ENCODE measurements around the gene RPTOR.
A peak's percentile ranks its signal among the peaks of the same experiment; 100 is the strongest.

Gene RPTOR

GRCh38 chr17:80544655-80545498 is at the start of gene RPTOR:
Gene RPTOR, plus strand, starts transcription at chr17:80544838. Its CDS starts 792 bp downstream, at chr17:80545630.
- H3K4me3 ChIP-seq (ENCODE audit: low read depth, low read length) = peak within 1 kb of the TSS; percentile 91
- TF ChIP-seq, protein P1, sequence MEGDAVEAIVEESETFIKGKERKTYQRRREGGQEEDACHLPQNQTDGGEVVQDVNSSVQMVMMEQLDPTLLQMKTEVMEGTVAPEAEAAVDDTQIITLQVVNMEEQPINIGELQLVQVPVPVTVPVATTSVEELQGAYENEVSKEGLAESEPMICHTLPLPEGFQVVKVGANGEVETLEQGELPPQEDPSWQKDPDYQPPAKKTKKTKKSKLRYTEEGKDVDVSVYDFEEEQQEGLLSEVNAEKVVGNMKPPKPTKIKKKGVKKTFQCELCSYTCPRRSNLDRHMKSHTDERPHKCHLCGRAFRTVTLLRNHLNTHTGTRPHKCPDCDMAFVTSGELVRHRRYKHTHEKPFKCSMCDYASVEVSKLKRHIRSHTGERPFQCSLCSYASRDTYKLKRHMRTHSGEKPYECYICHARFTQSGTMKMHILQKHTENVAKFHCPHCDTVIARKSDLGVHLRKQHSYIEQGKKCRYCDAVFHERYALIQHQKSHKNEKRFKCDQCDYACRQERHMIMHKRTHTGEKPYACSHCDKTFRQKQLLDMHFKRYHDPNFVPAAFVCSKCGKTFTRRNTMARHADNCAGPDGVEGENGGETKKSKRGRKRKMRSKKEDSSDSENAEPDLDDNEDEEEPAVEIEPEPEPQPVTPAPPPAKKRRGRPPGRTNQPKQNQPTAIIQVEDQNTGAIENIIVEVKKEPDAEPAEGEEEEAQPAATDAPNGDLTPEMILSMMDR (IDR thresholded peaks at IDR 0.05; ENCODE audit: low read depth, low read length, missing control alignments) = no peak
- peak; percentile 70 for DNase-seq (ENCODE audit: low read depth)

DNA sequence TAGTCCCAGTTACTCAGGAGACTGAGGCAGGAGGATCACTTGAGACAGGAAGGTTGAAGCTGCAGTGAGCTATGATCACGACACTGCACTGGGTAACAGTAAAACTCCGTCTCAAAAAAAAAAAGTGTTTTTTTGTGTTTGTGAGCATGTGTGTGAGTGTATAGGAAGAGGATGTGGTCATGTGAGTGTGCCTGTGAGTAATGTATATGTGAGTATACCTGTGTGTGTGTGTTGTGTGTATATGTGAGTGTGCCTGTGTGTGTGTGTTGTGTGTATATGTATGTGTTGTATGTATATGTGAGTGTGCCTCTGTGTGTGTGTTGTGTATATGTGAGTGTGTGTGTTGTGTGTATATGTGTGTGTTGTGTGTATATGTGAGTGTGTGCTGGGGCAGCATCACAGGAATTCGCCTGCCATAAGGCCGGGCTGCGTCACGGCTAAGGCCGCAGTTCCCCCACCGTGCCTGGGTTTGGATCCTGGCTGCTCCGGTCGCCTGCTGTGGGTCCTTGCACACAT is 46.9 kb upstream of the RPTOR start:
- H3K4me3 ChIP-seq (ENCODE audit: low read depth, low read length) = no peak overlapping the region
- TF ChIP-seq, protein P1 (IDR thresholded peaks at IDR 0.05; ENCODE audit: low read depth, low read length, missing control alignments) = no peak
- DNase-seq (ENCODE audit: low read depth) = no peak

DNA sequence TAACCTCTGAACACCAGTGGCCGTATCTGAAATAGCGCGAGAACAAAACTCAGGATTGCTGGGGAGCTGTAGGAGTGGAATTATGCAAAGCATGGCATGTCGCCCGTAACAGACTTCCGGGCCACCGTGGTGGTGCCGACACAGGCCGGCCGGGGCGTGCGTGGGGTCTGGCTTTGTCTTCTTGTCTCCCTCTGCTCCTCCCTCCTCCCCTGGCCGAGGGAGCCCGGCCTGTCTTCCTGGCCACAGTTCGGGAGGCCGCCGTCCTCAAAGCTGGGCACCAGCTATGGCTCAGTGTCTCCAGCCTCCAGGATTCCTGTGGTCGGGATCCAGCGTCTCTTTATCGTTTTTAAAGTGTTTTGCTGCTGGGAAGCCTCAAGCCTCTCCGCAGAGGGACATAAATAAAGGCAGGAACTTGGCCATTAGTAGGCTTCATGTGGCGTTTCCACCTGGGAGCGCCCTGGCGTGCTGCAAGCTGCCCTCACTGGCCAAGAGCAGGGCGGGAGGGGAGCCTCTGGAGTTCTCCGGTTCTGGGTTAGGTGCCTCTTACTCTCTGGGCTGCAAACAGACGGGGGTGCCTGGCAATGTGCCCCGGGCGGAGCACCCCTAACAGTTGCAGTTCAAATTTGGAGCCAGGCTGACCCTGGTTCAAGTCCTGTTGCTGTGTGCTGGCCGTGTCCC is 46.3 kb upstream of the RPTOR start:
- TF ChIP-seq, protein P1 (IDR thresholded peaks at IDR 0.05; ENCODE audit: low read depth, low read length, missing control alignments) = no peak
- DNase-seq (ENCODE audit: low read depth) = no peak
- no peak overlapping the region for H3K4me3 ChIP-seq (ENCODE audit: low read depth, low read length)

- no peak for DNase-seq (ENCODE audit: low read depth)
- TF ChIP-seq, protein P1 (IDR thresholded peaks at IDR 0.05; ENCODE audit: low read depth, low read length, missing control alignments) = no peak
- H3K4me3 ChIP-seq (ENCODE audit: low read depth, low read length) = no peak overlapping the region
Observed at GRCh38 chr17:80498920-80499410, 45.7 kb upstream of the RPTOR start.

DNA sequence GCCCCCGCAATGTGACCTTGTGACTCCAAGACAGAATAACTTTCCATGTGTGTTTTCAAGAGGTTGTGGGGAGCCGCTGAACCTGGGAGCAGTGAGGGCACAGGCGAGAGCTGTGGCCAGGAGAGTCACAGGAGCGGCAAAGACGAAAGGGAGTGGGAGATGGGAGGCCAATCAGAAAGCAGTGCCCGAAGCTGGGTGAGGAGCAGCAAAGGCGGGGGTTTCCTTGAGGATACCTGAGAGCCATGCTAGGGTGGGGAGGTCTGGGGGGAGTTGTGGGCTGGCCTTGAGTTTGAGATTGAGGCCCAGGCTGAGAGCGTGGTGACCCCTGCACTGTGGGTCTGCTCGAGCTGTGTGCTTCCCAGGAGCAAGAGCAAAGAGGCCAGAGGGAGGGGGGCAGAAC is 45.1 kb upstream of the RPTOR start:
- no peak for DNase-seq (ENCODE audit: low read depth)
- TF ChIP-seq, protein P1 (IDR thresholded peaks at IDR 0.05; ENCODE audit: low read depth, low read length, missing control alignments) = no peak
- no peak overlapping the region for H3K4me3 ChIP-seq (ENCODE audit: low read depth, low read length)

- TF ChIP-seq, protein P1 (IDR thresholded peaks at IDR 0.05; ENCODE audit: low read depth, low read length, missing control alignments) = no peak
- no peak for DNase-seq (ENCODE audit: low read depth)
- no peak overlapping the region for H3K4me3 ChIP-seq (ENCODE audit: low read depth, low read length)
Observed at GRCh38 chr17:80499961-80500665, 44.5 kb upstream of the RPTOR start.

Data from GM12864 (cell line).